ENCODE results near the gene SNED1.

DNA sequence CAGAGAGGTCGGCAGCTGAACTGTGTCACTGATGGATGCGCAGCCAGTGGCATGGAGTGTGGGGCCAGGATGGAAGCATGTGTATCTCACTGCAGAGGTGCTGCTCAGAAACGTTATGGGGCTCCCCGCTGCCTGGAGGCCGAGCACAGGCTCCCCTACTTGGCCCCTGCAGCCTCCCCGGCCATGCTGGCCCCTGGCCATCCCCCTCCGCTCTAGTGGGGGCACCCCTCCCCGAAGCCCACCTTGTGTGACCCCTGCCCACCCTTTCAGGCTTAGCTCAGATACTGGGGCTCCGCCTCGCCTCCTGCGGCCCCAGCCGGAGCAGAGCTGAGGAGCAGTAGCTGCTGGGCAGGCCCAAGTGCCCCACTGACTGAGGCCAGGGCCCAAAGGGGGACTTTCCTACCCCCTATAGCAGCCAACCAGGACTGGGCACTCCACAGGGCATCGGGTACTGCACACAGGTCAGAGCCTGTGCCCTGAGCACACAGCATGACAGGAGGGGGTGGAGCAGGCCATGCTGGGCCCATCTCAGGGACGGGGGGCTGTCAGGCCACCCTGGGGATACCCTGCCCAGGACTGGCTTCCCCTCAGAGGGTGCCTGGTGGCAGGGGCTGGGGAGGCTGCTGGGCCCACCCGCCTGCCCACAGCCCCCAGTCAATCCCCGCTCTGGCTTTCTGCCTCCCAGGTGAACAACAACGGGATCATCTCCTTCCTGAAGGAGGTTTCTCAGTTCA lies 31.3 kb downstream of the SNED1 start:
- TF ChIP-seq EP300 (IDR thresholded peaks at IDR 0.05), result no peak
- TF ChIP-seq, protein P1, sequence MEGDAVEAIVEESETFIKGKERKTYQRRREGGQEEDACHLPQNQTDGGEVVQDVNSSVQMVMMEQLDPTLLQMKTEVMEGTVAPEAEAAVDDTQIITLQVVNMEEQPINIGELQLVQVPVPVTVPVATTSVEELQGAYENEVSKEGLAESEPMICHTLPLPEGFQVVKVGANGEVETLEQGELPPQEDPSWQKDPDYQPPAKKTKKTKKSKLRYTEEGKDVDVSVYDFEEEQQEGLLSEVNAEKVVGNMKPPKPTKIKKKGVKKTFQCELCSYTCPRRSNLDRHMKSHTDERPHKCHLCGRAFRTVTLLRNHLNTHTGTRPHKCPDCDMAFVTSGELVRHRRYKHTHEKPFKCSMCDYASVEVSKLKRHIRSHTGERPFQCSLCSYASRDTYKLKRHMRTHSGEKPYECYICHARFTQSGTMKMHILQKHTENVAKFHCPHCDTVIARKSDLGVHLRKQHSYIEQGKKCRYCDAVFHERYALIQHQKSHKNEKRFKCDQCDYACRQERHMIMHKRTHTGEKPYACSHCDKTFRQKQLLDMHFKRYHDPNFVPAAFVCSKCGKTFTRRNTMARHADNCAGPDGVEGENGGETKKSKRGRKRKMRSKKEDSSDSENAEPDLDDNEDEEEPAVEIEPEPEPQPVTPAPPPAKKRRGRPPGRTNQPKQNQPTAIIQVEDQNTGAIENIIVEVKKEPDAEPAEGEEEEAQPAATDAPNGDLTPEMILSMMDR (IDR thresholded peaks at IDR 0.05), result no peak

Data from sigmoid colon (tissue), 4 donors.